ENCODE data around the gene RPF1. TPM values are rescaled to one million over a fixed set of nuclear protein-coding genes. Genes with fewer than 3 reads are reported as not detected.

Gene RPF1
- total RNA-seq, 2 donors from 2014 or later, result 31.6 to 34.0 TPM

- no peaks in the 10 kb centered on the region for H3K4me1 ChIP-seq (ENCODE audit: control insufficient read depth, insufficient read depth, low read length)
- DNase-seq, result no peak
- Mint-ChIP-seq H3K36me3 (ENCODE audit: low read depth) (peaks cover 6% of the 10 kb centered on the region), H3K4me1 (no peaks in the 10 kb centered on the region), H3K27ac (no peak overlapping the region), H3K4me3 (no peak overlapping the region), H3K27me3 (ENCODE audit: insufficient read depth) (no peaks in the 10 kb centered on the region), H3K9me3 (peaks cover 3% of the 10 kb centered on the region)
- no peak overlapping the region for H3K9ac ChIP-seq (ENCODE audit: extremely low read depth, low read length, poor library complexity, severe bottlenecking)
- no peak overlapping the region for H3K4me3 ChIP-seq (ENCODE audit: low read length)
- H3K27ac ChIP-seq (ENCODE audit: low read depth, low read length), result no peak overlapping the region
- H3K9me3 ChIP-seq (ENCODE audit: control insufficient read depth, low read length), result peaks cover 5% of the 10 kb centered on the region
- H3K36me3 ChIP-seq (ENCODE audit: control insufficient read depth, insufficient read depth, low read length), result no peaks in the 10 kb centered on the region
- H3K27me3 ChIP-seq (ENCODE audit: control insufficient read depth, insufficient read depth, low read length, poor library complexity, severe bottlenecking), result no peaks in the 10 kb centered on the region
- TF ChIP-seq CTCF (conservative IDR thresholded peaks at IDR 0.05), result no peak
These were observed 45.5 kb downstream of the RPF1 start for GRCh38 chr1:84524590-84524989.

- no peaks in the 10 kb centered on the region for H3K27me3 Mint-ChIP-seq (ENCODE audit: insufficient read depth)
- Histone ChIP-seq H3K4me1 (ENCODE audit: control insufficient read depth, insufficient read depth, low read length) (no peaks in the 10 kb centered on the region), H3K36me3 (ENCODE audit: control insufficient read depth, insufficient read depth, low read length) (no peaks in the 10 kb centered on the region), H3K9ac (ENCODE audit: extremely low read depth, low read length, poor library complexity, severe bottlenecking) (no peak overlapping the region), H3K9me3 (ENCODE audit: control insufficient read depth, low read length) (peaks cover 5% of the 10 kb centered on the region), H3K4me3 (ENCODE audit: low read length) (no peak overlapping the region), H3K27me3 (ENCODE audit: control insufficient read depth, insufficient read depth, low read length, poor library complexity, severe bottlenecking) (no peaks in the 10 kb centered on the region), H3K27ac (ENCODE audit: low read depth, low read length) (no peak overlapping the region)
- H3K36me3 Mint-ChIP-seq (ENCODE audit: low read depth), result peaks cover 6% of the 10 kb centered on the region
- WGBS, 2 experiments (ENCODE audit: insufficient coverage in 1 of 2, insufficient read length in 1 of 2), result 88 to 100% methylated on average over 1 of the region's 1 CpG
- H3K4me3 Mint-ChIP-seq, result no peak overlapping the region
- no peak for TF ChIP-seq CTCF (conservative IDR thresholded peaks at IDR 0.05)
- no peak for DNase-seq
- H3K4me1 Mint-ChIP-seq, result no peaks in the 10 kb centered on the region
- no peak overlapping the region for H3K27ac Mint-ChIP-seq
- peaks cover 3% of the 10 kb centered on the region for H3K9me3 Mint-ChIP-seq
These were observed 46.7 kb downstream of the RPF1 start for GRCh38 chr1:84525779-84526178.

GRCh38 chr1:84538599-84538998 is 59.5 kb downstream of the RPF1 start:
- Histone ChIP-seq H3K9ac (ENCODE audit: extremely low read depth, low read length, poor library complexity, severe bottlenecking) (no peak overlapping the region), H3K36me3 (ENCODE audit: control insufficient read depth, insufficient read depth, low read length) (no peaks in the 10 kb centered on the region), H3K4me3 (ENCODE audit: low read length) (no peak overlapping the region), H3K4me1 (ENCODE audit: control insufficient read depth, insufficient read depth, low read length) (no peaks in the 10 kb centered on the region), H3K9me3 (ENCODE audit: control insufficient read depth, low read length) (no peaks in the 10 kb centered on the region), H3K27me3 (ENCODE audit: control insufficient read depth, insufficient read depth, low read length, poor library complexity, severe bottlenecking) (no peaks in the 10 kb centered on the region), H3K27ac (ENCODE audit: low read depth, low read length) (no peak overlapping the region)
- H3K36me3 Mint-ChIP-seq (ENCODE audit: low read depth), result peaks cover 6% of the 10 kb centered on the region
- TF ChIP-seq CTCF (conservative IDR thresholded peaks at IDR 0.05), result no peak
- H3K27ac Mint-ChIP-seq, result no peak overlapping the region
- no peaks in the 10 kb centered on the region for H3K27me3 Mint-ChIP-seq (ENCODE audit: insufficient read depth)
- DNase-seq, result no peak
- no peaks in the 10 kb centered on the region for H3K4me1 Mint-ChIP-seq
- H3K4me3 Mint-ChIP-seq, result no peak overlapping the region
- H3K9me3 Mint-ChIP-seq, result no peaks in the 10 kb centered on the region

Data from endodermal cell (in vitro differentiated cells).